HG03342 (cell line): Measurements from ENCODE around the gene NAALADL2.
"Not testable (repeated sequence)": the region's sequence is repeated elsewhere in the genome, so short reads cannot be mapped to it uniquely, and the experiment has no call there.

Experiments used
- ATAC-seq: cut with Tn5 transposase; IDR thresholded peaks from one replicate; pipeline ENCODE4 v1.9.1; 2021; ENCODE audit warnings: mild to moderate bottlenecking, moderate library complexity; ENCODE audit not compliant: unreplicated experiment

Gene NAALADL2

DNA sequence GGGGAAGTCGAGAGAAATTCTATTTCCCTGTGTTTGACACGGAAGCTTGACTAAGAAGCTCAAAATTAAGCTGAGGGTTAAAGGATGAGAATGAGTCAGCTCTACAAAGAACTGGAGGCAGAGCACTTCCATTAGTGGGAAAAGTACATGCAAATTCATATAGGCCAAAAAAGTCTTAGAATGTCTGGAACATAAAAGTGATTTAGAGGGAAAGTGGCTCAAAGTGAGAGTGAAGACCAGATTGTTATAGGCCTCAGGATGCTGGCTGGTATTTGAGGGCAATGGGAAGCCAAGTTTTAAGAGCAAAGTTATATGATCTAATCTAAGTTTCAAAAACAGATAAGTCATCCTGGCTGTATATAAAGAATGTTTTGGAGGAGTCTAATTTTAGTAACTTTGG is 857.3 kb downstream of the NAALADL2 start:
- ATAC-seq, result no peak

DNA sequence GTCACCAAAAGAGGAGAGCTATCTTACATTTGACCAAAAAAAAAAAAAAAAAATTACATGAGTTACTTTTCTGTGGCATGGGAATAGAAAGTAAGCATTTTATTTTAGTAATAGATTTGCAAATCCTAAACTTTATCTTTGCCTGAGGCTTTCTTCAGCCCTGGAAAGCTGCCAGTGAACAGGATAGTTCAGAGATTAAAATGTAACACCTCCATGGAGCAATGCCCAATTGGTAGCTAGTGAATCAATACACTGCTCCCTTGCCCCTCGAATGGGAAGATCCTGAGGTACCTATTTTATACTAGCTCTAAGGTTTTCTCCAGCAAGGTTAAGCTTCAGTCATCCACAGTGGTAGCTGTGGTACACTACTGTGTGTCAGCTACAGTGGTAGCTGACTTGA is 867.1 kb downstream of the NAALADL2 start:
- ATAC-seq, result no peak

GRCh38 chr3:175728566-175728965 is 869.4 kb downstream of the NAALADL2 start:
- ATAC-seq, result no peak

DNA sequence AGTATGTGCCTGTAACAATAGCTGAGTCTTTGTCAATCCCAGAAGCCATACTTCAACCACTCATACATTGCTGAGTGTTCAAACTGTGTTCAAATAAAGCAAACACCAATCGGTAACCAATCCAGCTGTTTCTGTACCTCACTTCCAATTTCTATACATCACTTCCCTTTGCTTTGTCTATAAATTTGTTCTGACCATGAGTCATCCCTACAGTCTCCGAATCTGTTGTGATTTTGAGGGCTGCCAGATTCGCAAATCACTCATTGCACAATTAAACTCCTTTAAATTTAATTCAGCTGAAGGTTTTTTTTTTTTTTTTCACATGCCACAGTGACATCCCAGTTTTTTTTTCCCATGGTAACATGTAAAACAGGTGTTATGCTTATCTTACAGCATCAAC is 870.3 kb downstream of the NAALADL2 start:
- no peak for ATAC-seq

DNA sequence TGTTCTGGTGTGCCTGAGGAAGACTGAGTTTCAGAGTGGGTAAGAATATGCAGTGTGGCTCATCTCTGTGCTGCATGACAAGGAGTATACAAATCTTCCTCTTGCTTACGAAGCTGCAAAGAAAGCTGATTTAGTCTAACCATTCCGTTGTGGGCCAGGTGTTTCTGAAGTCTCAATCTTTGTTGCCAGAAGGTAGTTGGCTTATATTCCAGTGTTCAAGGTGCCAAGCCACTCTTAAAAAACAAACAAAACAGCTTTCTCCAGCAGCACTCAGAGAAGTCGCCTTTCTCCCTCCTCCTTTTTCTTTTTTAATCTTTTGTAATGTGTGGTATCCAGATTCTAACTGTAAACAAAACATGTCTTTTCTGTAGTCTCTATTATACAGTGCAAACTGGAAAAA is 872.4 kb downstream of the NAALADL2 start:
- no peak for ATAC-seq

GRCh38 chr3:175732017-175732416 is 872.9 kb downstream of the NAALADL2 start:
- no peak for ATAC-seq

DNA sequence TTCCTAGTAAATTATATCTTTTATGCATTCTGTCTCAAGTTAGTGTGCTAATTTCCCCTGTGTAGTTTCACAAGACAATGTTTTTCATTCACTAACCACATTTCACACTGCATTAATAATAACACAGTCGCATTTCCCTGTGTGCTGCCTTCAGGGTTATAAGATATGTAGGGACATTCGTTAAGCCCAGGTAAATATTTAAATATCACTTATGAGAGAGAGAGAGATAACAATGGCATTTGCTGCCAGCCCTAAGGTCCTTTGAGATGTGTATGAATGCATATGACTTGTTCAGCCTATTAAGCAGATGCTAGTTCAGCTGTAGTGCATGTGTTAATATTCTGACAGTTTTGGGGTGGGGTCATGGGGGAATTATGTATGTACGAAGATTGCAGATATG is 876.7 kb downstream of the NAALADL2 start:
- ATAC-seq, result no peak

DNA sequence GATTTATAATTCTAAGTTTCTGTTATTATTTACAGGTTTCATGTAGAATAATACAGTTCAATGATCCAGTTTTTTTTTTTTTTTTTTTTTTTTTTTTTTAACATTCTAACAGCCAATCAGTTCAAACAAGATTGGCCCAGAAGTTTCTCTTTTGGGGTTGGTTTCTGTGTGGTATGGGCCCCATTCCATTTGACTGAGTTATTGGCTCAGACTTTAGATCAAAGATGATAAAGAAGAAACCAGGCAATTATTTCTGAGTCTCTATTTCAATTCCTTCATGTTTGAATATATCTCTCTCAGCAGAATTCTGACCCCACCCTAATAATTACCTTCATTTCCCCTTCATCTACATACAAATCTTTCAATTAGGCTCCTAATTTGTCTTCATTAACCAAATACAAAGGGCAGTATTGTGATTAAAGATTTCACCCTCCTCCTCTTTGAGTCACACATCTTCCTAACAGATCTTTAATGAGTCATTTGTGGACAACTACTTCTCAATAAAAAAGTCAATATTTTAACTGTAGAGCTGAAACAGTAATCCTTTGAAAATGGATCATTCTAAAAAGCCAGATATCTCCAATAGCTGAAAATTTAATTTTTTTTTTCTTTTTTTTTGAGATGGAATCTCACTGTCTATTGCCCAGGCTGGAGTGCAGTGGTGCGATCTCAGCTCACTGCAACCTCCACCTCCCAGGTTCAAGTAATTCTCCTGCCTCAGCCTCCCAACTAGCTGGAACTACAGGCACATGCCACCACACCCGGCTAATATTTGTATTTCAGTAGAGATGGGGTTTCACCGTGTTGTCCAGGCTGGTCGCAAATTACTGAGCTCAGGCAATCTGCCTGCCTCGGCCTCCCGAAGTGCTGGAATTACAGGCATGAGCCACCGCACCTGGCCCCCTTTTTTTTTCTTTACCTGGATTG is 878.8 kb downstream of the NAALADL2 start:
- no peak for ATAC-seq

GRCh38 chr3:175741951-175742350 is 882.8 kb downstream of the NAALADL2 start:
- no peak for ATAC-seq

- no peak for ATAC-seq
Observed at GRCh38 chr3:175743733-175744400, 884.7 kb downstream of the NAALADL2 start.

- ATAC-seq, result no peak
Observed at GRCh38 chr3:175746308-175746707, 887.2 kb downstream of the NAALADL2 start.

GRCh38 chr3:175748087-175748730 is 889.1 kb downstream of the NAALADL2 start:
- ATAC-seq, result no peak

GRCh38 chr3:175749981-175750380 is 890.8 kb downstream of the NAALADL2 start:
- ATAC-seq, result no peak

DNA sequence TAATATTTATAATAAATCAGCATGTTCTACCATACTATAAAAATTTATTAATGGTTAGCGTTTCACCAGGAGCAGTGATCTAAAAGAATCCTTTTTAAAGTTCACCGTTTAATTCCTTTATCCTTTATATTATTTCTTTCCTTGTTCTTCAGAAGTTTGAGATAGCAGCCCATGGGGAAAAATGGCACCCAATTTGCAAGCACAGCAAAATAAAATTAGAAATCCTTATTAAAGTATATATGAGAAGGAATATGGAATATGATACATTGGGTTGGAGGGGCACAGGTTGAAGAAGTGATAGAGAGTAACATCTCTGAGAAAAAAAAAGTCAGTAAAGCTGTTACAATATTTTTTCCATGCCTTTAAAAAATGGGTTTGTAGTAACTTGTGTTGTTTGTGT is 892.0 kb downstream of the NAALADL2 start:
- no peak for ATAC-seq

- no peak for ATAC-seq
Observed at GRCh38 chr3:175763948-175764347, 904.8 kb downstream of the NAALADL2 start.

DNA sequence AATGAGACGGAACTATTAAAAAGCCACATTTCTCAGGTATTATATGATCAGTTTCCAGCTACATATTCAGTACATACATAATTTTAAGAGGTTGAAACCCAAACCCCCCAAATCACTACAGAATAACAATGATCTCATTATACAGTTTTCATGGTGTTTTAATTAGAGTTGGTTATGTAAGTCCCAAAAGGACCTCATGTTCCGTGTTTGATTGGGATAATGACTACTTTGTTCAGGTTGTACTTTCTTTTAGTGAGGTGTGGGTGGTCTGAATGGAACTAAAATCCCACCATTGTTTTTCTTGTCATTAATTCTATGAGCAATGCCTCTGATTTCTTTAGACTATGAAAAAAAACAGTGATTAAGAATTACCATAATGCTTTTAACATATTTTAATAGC is 905.6 kb downstream of the NAALADL2 start:
- no peak for ATAC-seq

- ATAC-seq, result no peak
Observed at GRCh38 chr3:175770426-175770825, 911.3 kb downstream of the NAALADL2 start.

- no peak for ATAC-seq
Observed at GRCh38 chr3:175777495-175777894, 918.4 kb downstream of the NAALADL2 start.

- ATAC-seq, result no peak
Observed at GRCh38 chr3:175777965-175778364, 918.8 kb downstream of the NAALADL2 start.

DNA sequence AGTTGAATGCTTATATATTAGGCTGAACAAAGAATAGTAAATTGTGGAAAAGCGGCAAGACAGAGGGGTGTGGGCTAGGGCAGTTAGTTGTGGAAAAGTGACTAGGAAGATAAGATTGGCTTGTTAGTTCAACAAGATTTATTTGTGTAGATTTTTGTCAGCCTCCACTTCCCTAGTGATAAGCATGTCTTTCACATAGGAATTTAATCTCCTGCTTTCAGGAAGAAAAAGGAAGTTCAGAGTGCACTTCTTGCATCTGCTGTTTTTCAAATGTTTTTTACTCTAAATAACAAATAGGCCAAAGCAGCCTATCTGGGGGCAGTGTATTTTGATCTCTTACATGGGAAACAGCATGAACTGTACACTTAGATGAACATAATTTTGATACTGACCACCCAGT is 919.9 kb downstream of the NAALADL2 start:
- ATAC-seq, result no peak

DNA sequence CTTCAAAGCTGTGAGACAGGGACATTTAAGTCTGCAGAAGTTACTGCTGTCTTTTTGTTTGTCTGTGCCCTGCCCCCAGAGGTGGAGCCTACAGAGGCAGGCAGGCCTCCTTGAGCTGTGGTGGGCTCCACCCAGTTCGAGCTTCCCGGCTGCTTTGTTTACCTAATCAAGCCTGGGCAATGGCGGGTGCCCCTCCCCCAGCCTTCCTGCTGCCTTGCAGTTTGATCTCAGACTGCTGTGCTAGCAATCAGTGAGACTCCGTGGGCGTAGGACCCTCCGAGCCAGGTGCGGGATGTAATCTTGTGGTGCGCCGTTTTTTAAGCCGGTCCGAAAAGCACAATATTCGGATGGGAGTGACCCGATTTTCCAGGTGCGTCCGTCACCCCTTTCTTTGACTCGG is 928.0 kb downstream of the NAALADL2 start:
- not testable (repeated sequence) for ATAC-seq

DNA sequence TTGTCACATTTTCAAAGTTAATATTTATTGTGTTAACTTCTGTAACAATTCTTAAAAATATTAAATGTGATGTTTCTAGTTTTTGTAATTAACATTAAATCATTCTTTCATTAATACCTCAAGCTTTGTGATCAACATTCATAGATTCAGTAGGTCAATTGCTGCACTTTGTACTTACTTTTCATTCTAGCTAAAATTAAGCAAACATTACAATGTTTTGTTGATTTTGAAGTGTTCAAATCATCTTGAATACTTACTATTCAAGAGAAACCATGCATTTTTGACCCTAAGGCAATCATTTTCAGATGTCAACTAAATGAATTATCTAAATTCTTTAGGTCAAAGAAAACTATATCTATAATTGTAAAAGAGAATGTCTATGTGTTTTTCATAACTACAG is 933.1 kb downstream of the NAALADL2 start:
- ATAC-seq, result no peak
